Measurements from ENCODE around the gene IQCE.

DNA sequence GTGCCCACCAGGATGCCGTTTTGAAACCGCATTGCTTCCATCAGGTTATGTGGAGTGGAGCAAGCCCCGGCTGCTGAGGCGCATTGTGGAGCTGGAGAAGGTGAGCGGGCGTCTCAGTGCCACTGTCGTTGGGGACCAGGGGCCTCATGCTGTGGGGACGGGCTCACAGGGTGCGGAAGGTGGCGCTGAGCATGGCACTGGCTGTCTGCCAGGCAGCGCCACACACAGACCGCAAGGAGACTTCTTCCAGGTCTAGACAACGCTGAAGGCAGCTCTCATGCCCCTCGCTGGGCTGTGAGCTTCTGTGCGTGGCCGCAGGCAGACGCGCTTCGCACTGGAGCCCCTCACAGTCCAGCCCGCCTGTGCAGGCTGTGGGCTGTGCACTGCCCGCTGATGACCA lies 29.0 kb downstream of the IQCE start:
- TF ChIP-seq, protein P1, sequence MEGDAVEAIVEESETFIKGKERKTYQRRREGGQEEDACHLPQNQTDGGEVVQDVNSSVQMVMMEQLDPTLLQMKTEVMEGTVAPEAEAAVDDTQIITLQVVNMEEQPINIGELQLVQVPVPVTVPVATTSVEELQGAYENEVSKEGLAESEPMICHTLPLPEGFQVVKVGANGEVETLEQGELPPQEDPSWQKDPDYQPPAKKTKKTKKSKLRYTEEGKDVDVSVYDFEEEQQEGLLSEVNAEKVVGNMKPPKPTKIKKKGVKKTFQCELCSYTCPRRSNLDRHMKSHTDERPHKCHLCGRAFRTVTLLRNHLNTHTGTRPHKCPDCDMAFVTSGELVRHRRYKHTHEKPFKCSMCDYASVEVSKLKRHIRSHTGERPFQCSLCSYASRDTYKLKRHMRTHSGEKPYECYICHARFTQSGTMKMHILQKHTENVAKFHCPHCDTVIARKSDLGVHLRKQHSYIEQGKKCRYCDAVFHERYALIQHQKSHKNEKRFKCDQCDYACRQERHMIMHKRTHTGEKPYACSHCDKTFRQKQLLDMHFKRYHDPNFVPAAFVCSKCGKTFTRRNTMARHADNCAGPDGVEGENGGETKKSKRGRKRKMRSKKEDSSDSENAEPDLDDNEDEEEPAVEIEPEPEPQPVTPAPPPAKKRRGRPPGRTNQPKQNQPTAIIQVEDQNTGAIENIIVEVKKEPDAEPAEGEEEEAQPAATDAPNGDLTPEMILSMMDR (IDR thresholded peaks at IDR 0.05) = no peak
- no peak for TF ChIP-seq POLR2A (IDR thresholded peaks at IDR 0.05)
